ENCODE data around the gene KANSL1.

DNA sequence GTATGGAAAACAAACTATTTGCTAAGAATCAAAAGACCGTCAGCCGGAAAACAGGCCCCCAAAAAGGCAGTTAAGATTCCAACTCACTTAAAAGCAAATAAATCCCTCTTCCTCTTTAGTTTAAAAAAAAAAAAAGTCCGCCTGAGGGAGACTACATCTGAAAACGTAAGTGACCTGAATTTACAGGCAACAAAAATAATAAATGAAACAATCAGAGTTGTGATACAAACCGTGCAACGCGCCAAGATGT lies 1.1 kb downstream of the KANSL1 start:
- TF ChIP-seq, protein P1, sequence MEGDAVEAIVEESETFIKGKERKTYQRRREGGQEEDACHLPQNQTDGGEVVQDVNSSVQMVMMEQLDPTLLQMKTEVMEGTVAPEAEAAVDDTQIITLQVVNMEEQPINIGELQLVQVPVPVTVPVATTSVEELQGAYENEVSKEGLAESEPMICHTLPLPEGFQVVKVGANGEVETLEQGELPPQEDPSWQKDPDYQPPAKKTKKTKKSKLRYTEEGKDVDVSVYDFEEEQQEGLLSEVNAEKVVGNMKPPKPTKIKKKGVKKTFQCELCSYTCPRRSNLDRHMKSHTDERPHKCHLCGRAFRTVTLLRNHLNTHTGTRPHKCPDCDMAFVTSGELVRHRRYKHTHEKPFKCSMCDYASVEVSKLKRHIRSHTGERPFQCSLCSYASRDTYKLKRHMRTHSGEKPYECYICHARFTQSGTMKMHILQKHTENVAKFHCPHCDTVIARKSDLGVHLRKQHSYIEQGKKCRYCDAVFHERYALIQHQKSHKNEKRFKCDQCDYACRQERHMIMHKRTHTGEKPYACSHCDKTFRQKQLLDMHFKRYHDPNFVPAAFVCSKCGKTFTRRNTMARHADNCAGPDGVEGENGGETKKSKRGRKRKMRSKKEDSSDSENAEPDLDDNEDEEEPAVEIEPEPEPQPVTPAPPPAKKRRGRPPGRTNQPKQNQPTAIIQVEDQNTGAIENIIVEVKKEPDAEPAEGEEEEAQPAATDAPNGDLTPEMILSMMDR (IDR thresholded peaks at IDR 0.05; ENCODE audit: low read depth, low read length, poor library complexity, severe bottlenecking) = no peak
- TF ChIP-seq EZH2phosphoT487 (IDR thresholded peaks at IDR 0.05; ENCODE audit: borderline replicate concordance, low read length) = no peak

Data from DOHH2 (cell line).